GM19455 (cell line): ENCODE data around the gene BANP.
"Not testable (repeated sequence)": the region's sequence is repeated elsewhere in the genome, so short reads cannot be mapped to it uniquely, and the experiment has no call there.

Experiments used
- ATAC-seq: cut with Tn5 transposase; IDR thresholded peaks from one replicate; pipeline ENCODE4 v1.9.1; 2021; ENCODE audit not compliant: unreplicated experiment

Gene BANP, protein sequence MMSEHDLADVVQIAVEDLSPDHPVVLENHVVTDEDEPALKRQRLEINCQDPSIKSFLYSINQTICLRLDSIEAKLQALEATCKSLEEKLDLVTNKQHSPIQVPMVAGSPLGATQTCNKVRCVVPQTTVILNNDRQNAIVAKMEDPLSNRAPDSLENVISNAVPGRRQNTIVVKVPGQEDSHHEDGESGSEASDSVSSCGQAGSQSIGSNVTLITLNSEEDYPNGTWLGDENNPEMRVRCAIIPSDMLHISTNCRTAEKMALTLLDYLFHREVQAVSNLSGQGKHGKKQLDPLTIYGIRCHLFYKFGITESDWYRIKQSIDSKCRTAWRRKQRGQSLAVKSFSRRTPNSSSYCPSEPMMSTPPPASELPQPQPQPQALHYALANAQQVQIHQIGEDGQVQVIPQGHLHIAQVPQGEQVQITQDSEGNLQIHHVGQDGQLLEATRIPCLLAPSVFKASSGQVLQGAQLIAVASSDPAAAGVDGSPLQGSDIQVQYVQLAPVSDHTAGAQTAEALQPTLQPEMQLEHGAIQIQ

DNA sequence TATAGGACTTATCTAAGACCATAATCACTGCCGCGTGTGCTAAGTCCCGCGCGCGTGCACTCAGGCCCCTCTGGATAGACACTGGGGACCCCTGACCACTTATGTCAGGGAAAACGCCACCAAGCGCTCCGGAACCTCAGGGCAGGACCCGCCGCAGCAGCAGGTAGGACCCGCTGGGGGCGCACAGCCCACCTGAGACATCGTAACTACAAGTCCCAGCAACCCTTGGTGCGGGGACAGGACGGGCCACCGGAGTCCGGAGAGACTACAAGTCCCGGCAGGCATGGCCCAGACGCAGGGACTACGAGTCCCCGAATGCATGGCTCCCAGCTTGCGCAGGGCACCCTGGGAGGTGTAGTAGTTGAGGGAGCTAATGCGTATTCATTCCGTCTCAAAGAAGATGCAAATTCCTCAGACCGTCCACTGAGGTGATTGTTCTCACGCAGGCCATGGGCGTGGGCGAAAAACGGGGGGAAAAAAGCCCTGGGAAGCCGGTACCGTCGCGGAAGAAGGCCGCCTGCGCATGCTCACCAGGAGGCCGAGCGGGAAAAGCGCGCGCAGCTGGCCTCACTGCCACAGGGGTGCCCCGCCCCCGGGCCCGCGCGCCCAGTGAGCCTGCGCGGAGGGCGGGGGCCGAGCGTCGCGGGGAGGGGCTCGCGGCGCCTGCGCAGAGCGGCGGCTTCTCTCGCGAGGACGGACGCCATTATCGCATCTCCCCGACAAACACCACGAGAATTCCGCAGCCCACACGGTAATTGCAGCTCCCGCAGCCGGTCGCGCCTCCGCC lies at the start of gene BANP:
BANP (plus strand) TSS at position 670 of the 787 bp plus-strand sequence. CDS start 23,682 bp downstream, outside the sequence.
- ATAC-seq = peak; percentile 85

DNA sequence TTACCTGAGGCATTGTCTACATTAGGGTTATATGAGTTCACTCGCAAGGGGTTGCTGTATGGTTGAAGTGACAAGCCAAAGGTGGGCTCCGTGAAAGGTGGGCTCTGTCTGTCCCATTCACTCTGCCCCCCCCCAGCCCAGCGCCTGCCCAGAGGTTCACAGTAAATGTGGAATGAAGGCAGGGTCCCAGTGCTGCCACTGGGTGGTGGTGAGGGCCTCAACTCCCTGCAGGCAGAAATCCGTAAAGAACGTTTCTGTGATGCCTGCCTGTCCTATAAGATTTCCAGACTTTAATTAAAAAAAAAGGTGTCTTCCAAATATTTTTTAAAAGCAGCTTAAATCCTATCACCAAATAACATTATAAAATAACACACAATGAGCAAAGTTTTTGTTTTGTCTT lies 46.3 kb upstream of the BANP start:
- ATAC-seq = not testable (repeated sequence)

DNA sequence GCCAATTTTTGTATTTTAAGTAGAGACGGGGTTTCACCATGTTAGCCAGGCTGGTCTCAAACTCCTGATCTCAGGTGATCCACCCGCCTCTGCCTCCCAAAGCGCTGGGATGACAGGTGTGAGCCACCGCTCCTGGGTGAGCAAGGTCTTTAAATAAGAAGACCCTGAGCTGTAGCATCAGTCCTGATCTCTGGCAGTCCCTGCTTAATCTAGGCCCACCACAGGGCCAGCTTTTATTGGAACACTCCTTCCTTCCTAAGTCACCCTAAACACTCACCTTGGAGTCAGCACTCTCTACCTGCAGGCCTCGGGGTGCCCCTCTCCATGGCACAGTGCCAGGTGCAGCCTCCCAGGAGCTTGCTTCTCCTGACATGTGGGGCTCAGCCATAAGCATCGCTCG lies 45.7 kb upstream of the BANP start:
- ATAC-seq = not testable (repeated sequence)

DNA sequence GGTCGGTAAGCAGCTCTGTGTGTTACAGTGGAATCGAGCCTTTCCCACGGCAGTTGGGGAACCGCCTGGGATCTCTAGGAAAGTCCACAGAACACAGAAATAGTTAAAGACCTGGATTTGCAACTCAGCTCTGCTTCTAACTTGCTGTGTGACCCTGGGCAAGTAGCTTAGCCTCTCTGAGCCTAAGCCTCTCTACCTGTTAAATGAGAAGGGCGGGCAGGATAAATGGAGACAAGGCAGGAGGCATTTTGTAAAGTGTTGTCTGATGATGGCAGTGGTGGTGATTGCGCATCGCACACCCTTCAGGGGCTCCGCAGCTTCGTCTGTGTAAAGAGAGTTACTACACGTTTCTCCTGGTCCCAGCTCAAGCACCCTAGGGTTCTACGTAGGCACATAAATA lies 43.1 kb upstream of the BANP start:
- ATAC-seq = not testable (repeated sequence)

DNA sequence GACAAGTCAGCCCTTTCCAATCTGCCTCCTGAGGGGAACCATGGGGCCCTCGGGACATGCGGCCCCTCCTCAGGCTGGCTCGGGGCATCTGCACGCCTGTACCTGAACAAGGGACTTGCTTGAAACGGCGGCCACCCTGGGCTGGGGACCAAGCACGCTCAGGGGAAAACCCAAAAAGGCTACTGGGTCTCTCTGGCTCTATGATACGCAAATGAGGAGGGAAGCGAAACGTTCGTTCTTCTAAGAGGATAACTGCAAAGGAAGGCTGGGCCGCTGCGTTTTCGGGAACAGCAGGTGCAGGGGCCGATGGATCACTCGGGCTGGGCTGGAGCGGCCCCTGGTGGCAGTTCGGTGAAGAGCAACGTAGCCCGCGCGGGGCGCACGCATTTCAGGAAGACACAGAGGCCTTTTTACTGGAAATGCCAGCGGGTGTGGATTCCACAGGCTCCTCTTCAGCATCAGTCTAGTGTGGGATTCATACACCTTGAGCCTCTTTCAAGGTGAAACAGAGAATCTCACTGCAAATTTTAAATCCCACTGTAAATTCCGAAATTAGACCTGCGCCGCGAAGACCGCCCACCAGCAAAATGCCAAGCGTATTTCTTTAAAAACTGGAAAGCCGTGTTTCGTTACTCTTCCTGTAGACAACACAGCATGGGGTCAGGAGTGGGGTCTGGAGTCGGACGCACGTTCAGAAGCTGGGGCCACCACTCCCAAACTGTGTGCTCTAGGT lies 41.9 kb upstream of the BANP start:
- ATAC-seq = peak; percentile 72

DNA sequence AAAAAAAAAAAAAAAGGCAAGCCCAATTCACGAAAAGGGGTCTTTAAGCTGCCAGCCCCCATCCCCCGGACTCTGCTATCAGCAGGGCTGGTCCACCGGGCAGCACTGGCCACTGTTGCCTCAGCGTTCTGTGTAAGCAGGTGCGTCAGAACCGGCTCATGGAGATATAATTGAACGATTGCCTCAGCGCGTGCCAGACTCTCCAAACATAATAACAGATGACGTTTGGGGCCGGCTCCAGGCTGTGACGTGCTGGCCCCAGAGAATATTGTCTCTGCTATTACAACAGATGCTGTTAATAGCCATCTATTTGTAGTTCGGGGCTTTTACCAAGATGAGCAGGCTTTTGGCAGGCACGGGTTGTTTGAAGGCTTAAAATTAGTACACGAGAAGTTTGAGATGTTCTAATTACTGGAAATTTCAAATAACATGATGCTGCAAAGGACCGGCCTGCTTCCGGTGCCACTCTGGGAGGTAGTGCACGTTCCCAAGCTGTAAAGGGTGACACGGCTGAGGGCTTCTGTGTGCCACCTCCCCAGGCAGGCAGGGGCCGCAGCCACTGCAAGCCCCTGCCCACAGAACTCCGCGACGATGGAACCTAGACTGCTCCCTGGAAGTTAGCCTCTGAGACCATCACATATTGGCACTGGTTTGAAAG lies 40.0 kb upstream of the BANP start:
- not testable (repeated sequence) for ATAC-seq

DNA sequence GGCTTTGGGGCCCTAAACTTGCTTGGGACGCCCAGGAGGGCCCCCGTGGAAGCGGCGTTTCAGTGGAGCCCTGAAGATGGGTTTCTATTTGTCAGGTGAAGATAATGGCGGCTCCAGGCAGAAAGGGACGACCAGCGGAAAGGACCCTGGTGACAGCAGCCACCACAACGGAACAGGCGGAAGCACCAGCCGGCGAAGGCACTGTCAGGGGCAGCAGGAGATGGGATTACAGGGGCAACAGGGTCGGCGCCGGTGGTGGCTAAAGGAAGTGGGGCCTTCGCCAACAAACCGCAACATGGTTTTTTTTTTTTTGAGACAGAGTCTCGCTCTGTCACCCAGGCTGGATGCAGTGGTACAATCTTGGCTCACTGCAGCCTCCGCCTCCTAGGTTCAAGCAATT lies 38.5 kb upstream of the BANP start:
- not testable (repeated sequence) for ATAC-seq

DNA sequence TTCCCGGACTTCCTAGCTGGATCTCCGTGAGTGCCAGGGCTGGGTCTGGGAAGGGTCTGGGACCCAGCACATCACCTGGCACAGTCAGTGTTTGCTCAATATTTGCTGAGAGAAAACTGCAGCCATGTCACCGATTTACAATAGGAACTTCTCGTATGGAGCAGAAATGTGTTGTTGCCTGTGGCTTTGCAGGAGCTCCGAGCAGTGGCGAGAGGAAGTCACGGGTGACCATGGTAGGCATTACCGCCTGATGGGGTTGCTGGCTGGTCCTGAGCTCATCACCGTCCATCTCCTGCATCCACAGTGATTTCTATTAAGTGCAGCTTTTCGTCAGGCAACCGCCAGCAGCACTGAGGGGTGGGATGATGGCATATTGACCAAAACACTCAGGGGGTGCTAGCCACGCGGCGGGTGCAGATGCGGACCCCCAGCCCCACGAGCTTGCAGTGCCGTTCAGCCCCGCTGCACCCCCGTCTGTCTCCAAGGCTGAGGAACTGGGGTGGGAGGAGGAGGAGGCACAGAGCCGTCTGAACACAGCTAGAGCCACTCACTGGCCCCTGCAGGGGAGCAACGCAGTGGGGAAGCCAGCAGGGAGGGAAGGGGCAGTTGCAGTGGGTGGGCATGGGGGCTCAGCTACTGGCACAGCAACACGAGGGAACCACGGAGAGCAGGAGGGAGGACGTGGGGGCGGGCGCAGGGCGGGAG lies 37.1 kb upstream of the BANP start:
- ATAC-seq = not testable (repeated sequence)

DNA sequence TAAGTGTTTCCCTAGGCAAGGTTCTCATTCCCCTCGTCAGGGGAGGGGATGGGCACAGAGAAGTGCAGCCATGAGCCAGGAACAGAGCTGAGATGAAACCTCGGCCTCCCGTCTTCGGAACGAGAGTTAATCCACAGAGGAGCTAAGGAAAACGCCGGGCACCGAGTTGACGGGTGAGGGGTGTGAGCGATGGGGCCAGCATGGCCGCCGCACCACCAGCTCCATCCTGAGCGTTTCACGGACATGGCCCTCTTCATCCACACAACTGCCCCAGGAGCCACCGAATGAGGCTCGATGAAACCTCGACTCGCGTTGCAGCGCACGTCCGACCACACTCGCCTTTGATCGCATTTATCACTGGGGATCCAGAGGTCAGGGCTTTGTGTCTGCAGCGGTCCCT lies 36.4 kb upstream of the BANP start:
- no peak for ATAC-seq

DNA sequence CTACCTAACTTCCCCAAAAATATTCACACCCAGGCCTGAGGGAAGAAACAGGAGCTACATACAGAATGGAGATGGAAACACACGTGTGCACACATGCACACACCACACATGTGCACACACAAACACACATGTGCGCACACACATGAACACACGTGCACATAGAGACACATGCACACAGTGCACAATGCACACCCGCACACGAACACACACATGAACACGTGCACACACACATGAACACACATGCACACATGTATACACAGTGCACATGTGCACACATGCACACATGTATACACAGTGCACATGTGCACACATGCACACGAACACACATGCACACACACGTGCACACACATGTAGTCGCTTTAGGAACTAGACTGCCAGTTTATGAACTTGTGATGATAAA lies 33.7 kb upstream of the BANP start:
- ATAC-seq = no peak

DNA sequence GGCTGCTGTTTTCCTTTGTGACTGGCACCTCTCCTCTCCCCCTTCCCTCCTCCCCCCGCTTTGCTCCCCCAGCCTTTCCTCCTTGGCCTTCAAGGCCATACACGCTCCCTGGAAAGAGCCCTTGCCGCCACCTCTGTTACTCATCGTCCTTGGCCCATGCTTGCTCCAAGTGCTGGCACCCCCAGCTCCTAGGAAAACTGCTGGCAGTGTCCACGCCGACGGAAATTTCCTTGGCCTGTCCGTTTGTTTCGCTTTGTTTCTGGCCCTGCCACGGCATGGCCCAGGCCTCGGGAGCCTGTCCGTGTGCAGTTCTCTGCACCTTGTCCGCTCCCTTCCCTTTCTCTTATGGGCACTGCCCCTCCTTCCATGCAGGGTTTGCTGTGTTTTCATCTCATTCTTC lies 32.9 kb upstream of the BANP start:
- ATAC-seq = no peak

DNA sequence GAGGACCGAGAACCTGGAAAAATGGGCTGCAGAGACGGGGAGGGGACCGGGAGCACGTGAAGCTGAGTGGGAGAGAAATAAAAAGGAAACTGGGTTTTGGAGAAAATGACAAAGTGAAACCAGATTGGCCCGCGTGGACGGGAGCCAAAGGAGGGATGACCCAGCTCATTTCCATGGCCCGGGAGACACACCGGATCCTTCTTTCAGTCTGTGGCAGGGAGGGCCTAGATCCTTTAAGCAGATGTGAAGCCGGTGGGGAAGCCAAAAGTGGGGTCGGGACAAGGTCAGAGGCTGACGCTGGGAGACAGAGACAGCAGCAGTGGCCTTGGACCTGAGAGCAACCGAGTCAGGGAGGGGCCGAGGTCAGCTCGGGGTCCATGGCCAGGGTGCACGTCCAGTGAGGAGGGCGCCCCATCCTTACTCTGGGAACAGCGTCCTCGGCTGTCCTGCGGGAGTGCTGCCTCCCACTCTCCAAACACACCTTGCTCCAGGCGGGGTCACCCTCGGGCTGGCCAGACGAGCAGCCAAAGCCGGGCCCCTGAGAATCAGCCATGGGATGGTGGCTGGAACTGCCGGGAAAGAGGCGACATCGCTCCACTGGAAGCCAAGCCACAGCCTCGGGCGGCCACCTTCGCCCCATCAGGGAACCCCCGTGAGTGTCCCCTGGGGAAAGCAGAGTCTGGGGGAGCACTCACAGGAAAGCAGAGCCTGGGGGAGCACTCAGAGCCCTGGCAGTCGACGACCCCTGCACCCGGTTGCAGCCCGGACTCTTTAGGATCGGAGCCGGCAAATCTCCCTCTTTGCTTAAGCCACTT lies 32.2 kb upstream of the BANP start:
- no peak for ATAC-seq

DNA sequence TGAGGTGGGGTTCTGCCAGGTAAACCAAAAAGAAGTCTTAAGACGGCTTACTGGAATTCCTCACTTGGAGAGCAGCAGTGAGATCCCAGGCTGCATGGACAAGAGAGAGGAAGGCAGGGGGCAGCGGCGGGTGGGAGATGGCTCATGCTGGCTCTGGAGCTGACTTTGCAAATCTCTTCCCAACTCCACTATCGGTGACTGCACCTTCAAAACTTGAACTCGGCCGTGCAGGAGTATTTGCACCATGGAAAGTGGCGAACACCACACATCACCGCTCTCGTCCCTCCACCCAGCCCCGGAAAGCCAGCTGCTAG lies 31.6 kb upstream of the BANP start:
- ATAC-seq = no peak

DNA sequence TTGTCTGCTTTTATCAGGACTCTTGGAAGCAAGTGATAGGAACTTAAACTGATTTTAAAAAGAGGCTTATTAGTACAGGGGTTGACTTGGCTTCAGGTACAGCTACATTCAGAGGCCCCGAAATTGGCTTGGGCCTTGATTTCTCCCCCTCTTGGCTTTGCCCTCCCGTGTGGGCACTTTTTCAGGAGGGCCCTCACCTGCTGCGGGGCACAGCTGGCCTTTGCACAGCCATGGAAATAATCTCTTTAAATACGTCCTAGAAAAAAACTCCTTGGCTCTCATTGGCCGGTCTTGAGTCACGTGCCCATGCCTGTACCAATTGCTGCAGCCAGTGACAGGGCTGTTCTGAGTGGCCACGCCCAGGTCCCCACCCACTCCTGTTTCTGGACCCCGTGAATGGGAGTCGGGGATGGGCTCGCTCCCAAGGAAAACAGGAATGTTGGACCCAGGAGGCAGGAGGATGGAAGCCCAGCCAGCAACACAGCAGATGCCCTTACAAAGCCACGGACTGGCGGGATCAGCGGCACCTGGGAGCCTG lies 29.9 kb upstream of the BANP start:
- no peak for ATAC-seq

DNA sequence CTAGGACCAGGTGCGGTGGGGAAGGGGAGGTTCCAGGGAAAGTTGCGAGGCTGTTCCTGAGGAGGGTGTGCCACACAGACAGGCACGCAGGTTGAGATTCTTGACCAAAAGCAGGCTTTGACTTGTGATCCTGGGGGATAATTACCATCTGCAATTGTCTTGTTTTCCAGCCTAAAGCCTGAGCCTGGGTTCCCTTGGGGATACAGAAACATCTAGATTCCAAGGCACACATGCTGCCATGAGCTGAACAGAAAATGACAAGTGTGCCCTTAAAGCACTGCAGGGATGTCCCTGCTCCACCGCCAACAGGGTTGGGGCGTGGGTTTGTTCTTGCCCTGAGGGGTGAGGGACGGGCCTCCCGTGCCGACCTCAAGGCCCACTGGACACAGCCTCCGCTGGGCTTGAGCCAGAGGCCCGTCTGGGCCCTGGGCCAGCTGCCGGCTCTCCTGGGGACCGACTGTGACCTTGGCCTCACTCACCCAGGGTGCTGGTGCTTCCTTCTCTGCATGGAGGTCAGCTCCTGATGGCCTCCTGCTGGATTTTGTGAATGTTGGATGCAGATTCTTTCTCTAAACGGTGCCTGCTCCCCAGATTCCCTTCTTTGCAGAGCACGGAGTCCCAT lies 28.9 kb upstream of the BANP start:
- ATAC-seq = no peak

DNA sequence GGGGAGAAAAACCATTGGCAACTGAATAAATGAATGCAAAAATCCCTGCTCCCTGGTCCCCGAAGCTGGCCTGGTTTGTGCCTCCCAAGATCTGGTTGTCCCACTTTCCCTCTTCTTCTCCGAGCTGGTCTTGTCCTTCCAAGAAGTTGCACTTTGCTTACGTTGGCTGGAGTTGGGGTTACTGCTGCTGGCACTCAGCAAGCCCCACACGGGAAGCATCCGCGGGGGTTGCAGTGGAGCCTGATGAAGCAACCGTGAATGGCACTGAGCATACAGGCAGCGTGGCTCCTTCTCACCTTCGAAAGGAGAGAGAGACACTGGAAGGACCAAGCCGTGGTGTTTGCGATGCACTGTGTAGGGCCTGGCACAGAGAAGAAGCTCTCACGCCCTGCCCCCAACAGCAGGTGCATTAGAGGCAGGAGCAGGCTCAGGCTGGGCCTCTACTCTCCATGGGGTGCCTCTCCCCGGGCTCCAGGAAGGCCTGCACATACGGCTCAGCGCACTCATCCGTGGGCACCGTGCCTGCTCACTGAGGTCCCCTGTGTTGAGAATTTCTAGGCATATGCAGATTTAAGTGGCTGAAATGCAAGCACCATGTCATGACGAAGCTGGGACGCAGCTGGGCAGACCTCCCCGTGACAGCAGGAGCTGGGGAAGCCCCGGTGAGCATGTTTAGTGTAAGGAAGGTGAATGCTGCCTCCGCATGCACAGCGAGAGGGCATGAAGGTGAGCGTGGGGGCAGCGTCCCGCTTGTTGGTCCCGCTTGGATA lies 27.0 kb upstream of the BANP start:
- ATAC-seq = no peak

DNA sequence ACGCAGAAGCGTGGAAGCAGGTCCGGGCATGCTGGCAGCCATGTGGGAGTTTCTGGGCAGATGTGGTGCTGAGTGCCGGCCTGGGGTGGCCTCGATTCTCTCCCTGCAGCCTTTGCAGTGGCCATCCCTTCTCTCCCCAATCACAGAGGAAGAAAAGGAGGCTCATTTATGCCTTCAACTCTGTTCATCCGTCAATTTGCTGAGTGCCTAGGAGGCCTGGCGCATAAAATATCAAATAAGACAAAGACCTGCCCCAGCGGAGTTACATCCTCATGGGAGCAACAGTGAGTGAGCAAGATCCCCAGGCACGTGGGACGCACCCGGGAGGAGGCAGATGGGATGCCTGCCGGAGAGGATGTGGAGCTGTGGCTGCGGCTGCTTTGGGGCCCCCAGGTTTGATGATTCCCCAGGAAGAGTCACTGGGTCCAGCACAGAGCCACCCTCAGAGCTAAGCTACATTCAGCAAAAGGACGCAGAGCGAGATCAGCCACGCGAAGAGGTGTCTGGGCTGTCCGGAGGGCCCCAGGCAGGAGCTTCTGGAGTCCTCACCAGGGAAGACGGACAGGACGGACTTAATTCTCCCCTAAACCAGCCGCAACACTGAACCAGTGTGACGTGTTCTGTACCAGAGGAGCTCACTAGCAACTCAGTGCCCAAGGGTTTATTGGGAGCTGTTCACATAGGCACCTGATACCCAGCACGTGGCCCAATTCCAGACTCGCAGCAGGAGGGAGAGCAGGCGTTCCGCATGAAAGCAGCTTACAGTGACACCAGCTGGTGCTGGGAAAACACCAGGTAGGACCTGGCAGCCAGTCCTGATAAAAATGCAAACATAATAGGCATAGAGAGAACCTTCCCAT lies 26.2 kb upstream of the BANP start:
- no peak for ATAC-seq
